Skeletal muscle tissue (tissue), 4 donors: Measurements from ENCODE around the gene CDKL4. TPM values are rescaled to one million over a fixed set of nuclear protein-coding genes. Genes with fewer than 3 reads are reported as not detected.
"Not testable (repeated sequence)": the region's sequence is repeated elsewhere in the genome, so short reads cannot be mapped to it uniquely, and the experiment has no call there.

Source experiments
- H3K27ac ChIP-seq: one replicate; pipeline ENCODE4 v1.7.0; 2013; ENCODE audit warnings: mild to moderate bottlenecking, low read depth, low read length, inconsistent platforms
- H3K27me3 ChIP-seq, 3 donors: one replicate each; pipeline ENCODE4 v1.7.0; 2013; ENCODE audit warnings: low read length in 3 of 3; ENCODE audit not compliant: control insufficient read depth in 3 of 3, insufficient read depth in 3 of 3
- H3K36me3 ChIP-seq, 3 donors: one replicate each; pipeline ENCODE4 v1.7.0; 2013; ENCODE audit warnings: low read length in 3 of 3; ENCODE audit not compliant: control insufficient read depth in 3 of 3, insufficient read depth in 3 of 3
- H3K4me1 ChIP-seq, 3 donors: one replicate each; pipeline ENCODE4 v1.7.0; 2013; ENCODE audit warnings: low read length in 3 of 3, mild to moderate bottlenecking in 3 of 3; ENCODE audit not compliant: control insufficient read depth in 3 of 3, insufficient read depth in 3 of 3
- H3K4me3 ChIP-seq, 3 donors: one replicate each; pipeline ENCODE4 v1.7.0; 2013; ENCODE audit warnings: low read length in 3 of 3
- H3K9ac ChIP-seq, 3 donors: one replicate each; pipeline ENCODE4 v1.7.0; 2013; ENCODE audit warnings: low read length in 3 of 3, mild to moderate bottlenecking in 3 of 3, moderate library complexity in 2 of 3, low read depth in 1 of 3
- H3K9me3 ChIP-seq, 3 donors: one replicate each; pipeline ENCODE4 v1.7.0; 2013; ENCODE audit warnings: low read length in 3 of 3; ENCODE audit not compliant: control insufficient read depth in 3 of 3
- total RNA-seq: library from RNA; depleted of rRNA; stranded (reverse); fragments of >200 nt; gene quantifications from one replicate; pipeline ENCODE4 v1.2.3, GENCODE V29; 2014
- donor health status: Osteomylitis.

Gene CDKL4
- total RNA-seq, 1 donor from 2014 or later: 4.2 TPM

- H3K4me1 ChIP-seq: peaks cover 5 to 9% (median 6%) of the 10 kb centered on the region in 3 donors
- peak overlapping the region; percentile 28 for H3K27ac ChIP-seq
- no peaks in the 10 kb centered on the region for H3K9me3 ChIP-seq
- no peaks in the 10 kb centered on the region for H3K36me3 ChIP-seq
- no peaks in the 10 kb centered on the region for H3K27me3 ChIP-seq
- peak overlapping the region in 2 of 3 donors; percentile 34 to 38 for H3K4me3 ChIP-seq
- peak overlapping the region in 2 of 3 donors; percentile 34 to 43 for H3K9ac ChIP-seq
Observed at GRCh38 chr2:39160982-39161381, 82.8 kb downstream of the CDKL4 start.

- H3K36me3 ChIP-seq: no peaks in the 10 kb centered on the region
- peaks cover 5 to 9% (median 6%) of the 10 kb centered on the region in 3 donors for H3K4me1 ChIP-seq
- H3K9me3 ChIP-seq: no peaks in the 10 kb centered on the region
- no peaks in the 10 kb centered on the region for H3K27me3 ChIP-seq
- H3K9ac ChIP-seq: no peak overlapping the region
- no peak overlapping the region for H3K4me3 ChIP-seq
- no peak overlapping the region for H3K27ac ChIP-seq
Observed at GRCh38 chr2:39159283-39159682, 84.5 kb downstream of the CDKL4 start.

DNA sequence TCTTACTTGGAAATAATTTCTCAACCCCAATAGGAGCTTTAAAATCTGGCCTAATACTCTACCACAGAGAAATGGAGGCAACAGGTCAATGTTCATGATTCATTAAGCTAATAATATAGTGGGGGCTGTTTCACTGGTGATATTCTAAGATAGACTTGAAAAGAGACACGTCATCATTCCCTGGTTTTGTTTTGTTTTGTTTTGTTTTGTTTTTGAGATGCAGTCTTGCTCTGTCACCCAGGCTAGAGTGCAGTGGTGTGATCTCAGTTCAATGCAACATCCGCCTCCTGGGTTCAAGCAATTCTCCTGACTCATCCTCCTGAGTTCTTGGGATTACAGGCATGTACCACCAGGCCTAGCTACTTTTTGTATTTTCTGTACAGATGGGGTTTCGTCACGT, 85.4 kb downstream of the CDKL4 start:
- Histone ChIP-seq H3K4me3 (no peak overlapping the region), H3K4me1 (peaks cover 5 to 9% (median 6%) of the 10 kb centered on the region in 3 donors), H3K36me3 (no peaks in the 10 kb centered on the region), H3K27ac (no peak overlapping the region), H3K9ac (no peak overlapping the region), H3K9me3 (no peaks in the 10 kb centered on the region), H3K27me3 (no peaks in the 10 kb centered on the region)

- no peak overlapping the region for H3K27ac ChIP-seq
- no peaks in the 10 kb centered on the region for H3K9me3 ChIP-seq
- H3K9ac ChIP-seq: no peak overlapping the region
- no peak overlapping the region for H3K4me3 ChIP-seq
- no peaks in the 10 kb centered on the region for H3K27me3 ChIP-seq
- peaks cover 5 to 9% (median 6%) of the 10 kb centered on the region in 3 donors for H3K4me1 ChIP-seq
- H3K36me3 ChIP-seq: no peaks in the 10 kb centered on the region
Observed at GRCh38 chr2:39156846-39157245, 86.9 kb downstream of the CDKL4 start.

DNA sequence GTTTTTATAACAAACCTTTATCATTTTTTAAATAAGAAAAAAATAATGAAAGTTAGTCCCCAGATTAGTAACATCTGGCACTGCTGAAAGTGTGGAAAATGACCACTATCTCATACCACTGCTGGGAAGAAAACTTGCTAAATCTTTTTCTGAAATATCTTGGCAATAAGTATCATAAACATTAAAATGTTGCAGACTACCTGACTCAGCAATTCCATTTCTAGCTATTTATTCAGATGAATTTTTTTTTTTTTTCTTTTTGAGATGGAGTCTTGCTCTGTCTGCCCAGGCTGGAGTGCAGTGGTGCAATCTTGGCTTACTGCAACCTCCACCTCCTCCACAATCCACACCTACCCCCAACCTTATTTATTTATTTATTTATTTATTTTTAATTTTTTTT, 87.7 kb downstream of the CDKL4 start:
- no peaks in the 10 kb centered on the region for H3K27me3 ChIP-seq
- no peak overlapping the region for H3K27ac ChIP-seq
- H3K4me3 ChIP-seq: no peak overlapping the region

DNA sequence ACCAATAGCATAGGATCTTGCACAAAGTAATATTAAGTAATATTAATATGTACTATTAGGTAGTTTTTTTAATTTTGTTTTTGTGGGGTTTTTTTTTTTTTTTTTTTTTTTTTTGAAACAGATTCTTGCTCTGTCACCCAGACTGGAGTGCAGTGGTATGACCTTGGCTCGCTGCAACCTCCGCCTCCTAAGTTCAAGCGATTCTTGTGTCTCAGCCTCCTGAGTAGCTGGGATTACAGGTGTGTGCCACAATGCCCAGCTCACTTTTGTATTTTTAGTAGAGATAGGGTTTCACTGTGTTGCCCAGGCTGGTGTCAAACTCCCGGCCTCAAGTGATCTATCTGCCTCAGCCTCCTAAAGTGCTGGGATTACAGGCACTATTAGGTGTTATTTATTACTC, 88.2 kb downstream of the CDKL4 start:
- H3K36me3 ChIP-seq, H3K4me3 ChIP-seq, H3K27ac ChIP-seq, H3K4me1 ChIP-seq, H3K27me3 ChIP-seq, H3K9ac ChIP-seq, H3K9me3 ChIP-seq: not testable (repeated sequence)

More for the DNA sequence above, 87.7 kb downstream of the CDKL4 start:
- Histone ChIP-seq H3K9ac (no peak overlapping the region), H3K4me1 (peaks cover 0 to 5% (median 2%) of the 10 kb centered on the region in 3 donors), H3K9me3 (no peaks in the 10 kb centered on the region), H3K36me3 (no peaks in the 10 kb centered on the region)

DNA sequence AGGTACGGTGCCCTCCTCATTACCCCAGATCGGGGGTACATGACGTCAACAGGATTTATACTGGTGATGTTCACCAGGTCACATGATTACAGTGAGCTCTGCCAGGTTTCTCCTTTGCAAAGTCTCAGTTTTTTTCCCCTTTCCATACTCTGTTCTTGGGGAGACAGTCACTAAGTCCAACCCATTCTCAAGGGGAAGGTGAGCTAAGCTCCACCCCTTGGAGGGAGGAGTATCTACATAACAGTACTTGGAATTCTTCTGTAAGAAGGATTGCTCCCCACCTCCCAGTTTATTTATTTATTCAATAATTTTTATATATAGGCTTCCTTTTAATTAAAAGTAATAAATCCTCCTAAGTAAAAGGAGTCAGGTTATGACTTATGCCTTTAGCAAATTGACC, 88.8 kb downstream of the CDKL4 start:
- H3K9me3 ChIP-seq: no peaks in the 10 kb centered on the region
- H3K27me3 ChIP-seq: no peaks in the 10 kb centered on the region
- no peaks in the 10 kb centered on the region for H3K36me3 ChIP-seq
- H3K4me3 ChIP-seq: no peak overlapping the region
- no peak overlapping the region for H3K27ac ChIP-seq
- H3K9ac ChIP-seq: no peak overlapping the region
- peaks cover 0 to 3% (median 0%) of the 10 kb centered on the region in 3 donors for H3K4me1 ChIP-seq

- Histone ChIP-seq H3K4me1 (peaks cover 0 to 3% (median 0%) of the 10 kb centered on the region in 3 donors), H3K27me3 (no peaks in the 10 kb centered on the region), H3K9me3 (no peaks in the 10 kb centered on the region), H3K27ac (no peak overlapping the region), H3K36me3 (no peaks in the 10 kb centered on the region), H3K9ac (no peak overlapping the region), H3K4me3 (no peak overlapping the region)
Observed at GRCh38 chr2:39153312-39153711, 90.5 kb downstream of the CDKL4 start.

DNA sequence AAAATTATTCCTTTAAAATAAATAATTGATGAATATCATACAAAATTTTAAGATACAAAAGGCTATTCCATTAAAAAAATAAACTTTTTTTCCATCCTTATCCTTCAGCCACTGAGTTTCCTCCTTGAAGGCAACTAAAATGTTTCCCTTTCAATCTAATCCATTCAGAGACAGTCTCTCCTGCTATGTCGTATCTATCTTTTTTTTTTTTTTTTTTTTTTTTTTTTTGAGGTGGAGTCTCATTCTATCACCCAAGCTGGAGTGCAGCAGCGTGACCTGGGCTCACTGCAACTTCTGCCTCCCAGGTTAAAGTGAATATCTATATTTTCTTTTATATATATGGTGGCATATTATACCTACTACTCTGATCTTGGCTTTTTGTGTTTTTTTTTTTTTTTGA, 91.3 kb downstream of the CDKL4 start:
- no peak overlapping the region for H3K9ac ChIP-seq
- H3K36me3 ChIP-seq: no peaks in the 10 kb centered on the region
- no peak overlapping the region for H3K27ac ChIP-seq
- no peak overlapping the region for H3K4me3 ChIP-seq
- no peaks in the 10 kb centered on the region for H3K9me3 ChIP-seq
- H3K4me1 ChIP-seq: peaks cover 0 to 3% (median 0%) of the 10 kb centered on the region in 3 donors
- no peaks in the 10 kb centered on the region for H3K27me3 ChIP-seq

DNA sequence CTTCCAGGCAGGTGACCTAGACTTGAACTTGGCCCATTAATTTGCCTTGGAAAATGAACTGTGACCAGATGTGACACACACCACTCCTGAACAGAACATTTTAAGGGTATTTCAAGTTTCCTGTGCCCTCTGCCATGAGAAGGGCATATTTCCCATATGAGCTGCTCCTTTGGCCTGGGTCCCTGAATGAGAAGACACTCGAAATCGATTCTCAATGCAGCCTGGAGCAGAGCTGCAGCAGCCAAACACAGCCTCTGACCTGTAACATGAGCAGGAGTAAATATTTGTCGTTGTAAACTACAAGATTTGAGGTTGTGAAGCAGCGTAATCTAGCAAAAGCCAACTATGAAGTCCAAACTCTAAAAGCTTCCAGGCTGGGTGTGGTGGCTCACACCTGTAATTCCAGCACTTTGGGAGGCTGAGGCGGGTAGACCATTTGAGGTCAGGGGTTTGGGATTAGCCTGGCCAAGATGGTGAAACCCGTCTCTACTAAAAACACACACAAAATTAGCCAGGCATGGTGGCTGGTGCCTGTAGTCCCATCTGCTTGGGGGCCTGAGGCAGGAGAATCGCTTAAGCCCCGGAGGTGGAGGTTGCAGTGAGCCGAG, 92.8 kb downstream of the CDKL4 start:
- Histone ChIP-seq H3K36me3 (no peaks in the 10 kb centered on the region), H3K27me3 (no peaks in the 10 kb centered on the region), H3K9ac (no peak overlapping the region), H3K9me3 (peaks cover 0 to 2% (median 0%) of the 10 kb centered on the region in 3 donors), H3K4me1 (peaks cover 0 to 4% (median 2%) of the 10 kb centered on the region in 3 donors), H3K4me3 (no peak overlapping the region), H3K27ac (no peak overlapping the region)
